IMR-90 (cell line): Measurements from ENCODE around the gene U2SURP.

Experiments used
- CEBPB ChIP-seq: IDR thresholded peaks from 2 replicates; pipeline ENCODE4 v1.6.1; 2012; ENCODE audit warnings: low read depth, low read length, improper control_type of control experiment
- SMC3 ChIP-seq: fragments of 150-350 bp; IDR thresholded peaks from 2 replicates; pipeline ENCODE4 v1.6.1; 2016; ENCODE audit warnings: low read depth, mild to moderate bottlenecking, antibody characterized with exemption, low read length, moderate library complexity

DNA sequence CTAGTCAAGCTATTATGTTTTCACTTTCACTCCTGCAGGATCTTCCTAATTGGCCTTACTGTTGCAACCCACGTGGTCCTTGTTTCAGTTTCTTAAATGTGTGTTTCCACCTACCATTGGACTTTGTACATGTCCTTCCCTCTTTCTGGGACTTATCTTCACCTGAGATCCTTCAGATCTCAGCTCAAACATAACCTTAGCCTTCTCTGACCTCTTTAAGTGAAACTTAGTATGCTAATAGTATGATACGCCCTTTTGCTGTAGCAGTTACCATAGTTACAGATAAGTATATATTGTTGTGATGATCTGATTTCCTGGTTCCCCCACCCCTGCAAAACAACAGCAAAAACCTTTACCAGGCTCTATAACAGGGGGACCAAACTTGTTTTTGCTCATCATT is 35.2 kb downstream of the U2SURP start:
- TF ChIP-seq CEBPB (no peak), SMC3 (no peak)
